GM19372 (cell line): ENCODE results near the gene RBM6.
"Not testable (repeated sequence)": the region's sequence is repeated elsewhere in the genome, so short reads cannot be mapped to it uniquely, and the experiment has no call there.

ENCODE experiments used
- ATAC-seq: cut with Tn5 transposase; IDR thresholded peaks from one replicate; pipeline ENCODE4 v1.9.1; 2021; ENCODE audit warnings: mild to moderate bottlenecking, low read depth, moderate library complexity; ENCODE audit not compliant: unreplicated experiment

RBM6 gene

GRCh38 chr3:49939858-49940666 is at the start of gene RBM6:
RBM6 (plus strand) TSS chr3:49940150; CDS start chr3:49962642, 22,492 bp downstream.
- peak; percentile 95 for ATAC-seq

GRCh38 chr3:49895791-49896190 is 44.2 kb upstream of the RBM6 start:
- ATAC-seq, result no peak

- no peak for ATAC-seq
Observed at GRCh38 chr3:49896345-49896744, 43.6 kb upstream of the RBM6 start.

- no peak for ATAC-seq
Observed at GRCh38 chr3:49898991-49899390, 41.0 kb upstream of the RBM6 start.

- ATAC-seq, result no peak
Observed at GRCh38 chr3:49899815-49900214, 40.1 kb upstream of the RBM6 start.

GRCh38 chr3:49900491-49901153 is 39.3 kb upstream of the RBM6 start:
- no peak for ATAC-seq

GRCh38 chr3:49901366-49902339 is 38.3 kb upstream of the RBM6 start:
- no peak for ATAC-seq

- no peak for ATAC-seq
Observed at GRCh38 chr3:49902511-49903345, 37.2 kb upstream of the RBM6 start.

- peak; percentile 71 for ATAC-seq
Observed at GRCh38 chr3:49903451-49904424, 36.2 kb upstream of the RBM6 start, which contains the start of gene MST1R. MST1R (minus strand) TSS chr3:49903873; CDS start chr3:49903609, 264 bp downstream.

- ATAC-seq, result not testable (repeated sequence)
Observed at GRCh38 chr3:49904448-49904847, 35.5 kb upstream of the RBM6 start.

GRCh38 chr3:49906073-49906743 is 33.7 kb upstream of the RBM6 start:
- no peak for ATAC-seq

GRCh38 chr3:49908373-49909199 is 31.4 kb upstream of the RBM6 start:
- no peak for ATAC-seq

- no peak for ATAC-seq
Observed at GRCh38 chr3:49910409-49911123, 29.4 kb upstream of the RBM6 start.

- no peak for ATAC-seq
Observed at GRCh38 chr3:49911124-49911420, 28.9 kb upstream of the RBM6 start.

GRCh38 chr3:49911611-49912010 is 28.3 kb upstream of the RBM6 start:
- no peak for ATAC-seq

- ATAC-seq, result no peak
Observed at GRCh38 chr3:49912881-49913281, 27.1 kb upstream of the RBM6 start.

GRCh38 chr3:49914906-49915305 is 25.0 kb upstream of the RBM6 start:
- no peak for ATAC-seq
